NCI-H187 treated with DMSO at 0.1 percent for 48 hours (cell line): Measurements from ENCODE around the gene PGAP1.
A peak's percentile ranks its signal among the peaks of the same experiment; 100 is the strongest.

Source experiments
- DNase-seq: peaks from one replicate; lab custom pipeline; 2025; lab: John Stamatoyannopoulos, UW

The PGAP1 gene

GRCh38 chr2:196926562-196927375 lies at the start of gene PGAP1:
Gene PGAP1 (minus strand): TSS chr2:196926707. CDS start chr2:196926616, 91 bp downstream.
- DNase-seq = peak; percentile 41

- DNase-seq = no peak
Observed at GRCh38 chr2:196974970-196975369, 48.5 kb upstream of the PGAP1 start.

GRCh38 chr2:196971574-196972279 lies 45.2 kb upstream of the PGAP1 start:
- no peak for DNase-seq

GRCh38 chr2:196970099-196970498 lies 43.6 kb upstream of the PGAP1 start:
- no peak for DNase-seq

- DNase-seq = no peak
Observed at GRCh38 chr2:196968516-196968915, 42.0 kb upstream of the PGAP1 start.

GRCh38 chr2:196967775-196968174 lies 41.3 kb upstream of the PGAP1 start:
- no peak for DNase-seq

GRCh38 chr2:196967116-196967515 lies 40.6 kb upstream of the PGAP1 start:
- no peak for DNase-seq

- no peak for DNase-seq
Observed at GRCh38 chr2:196966061-196966460, 39.6 kb upstream of the PGAP1 start.

GRCh38 chr2:196965651-196966050 lies 39.1 kb upstream of the PGAP1 start:
- no peak for DNase-seq

- no peak for DNase-seq
Observed at GRCh38 chr2:196963961-196964360, 37.5 kb upstream of the PGAP1 start.

GRCh38 chr2:196963043-196963442 lies 36.5 kb upstream of the PGAP1 start:
- DNase-seq = no peak

GRCh38 chr2:196962325-196962724 lies 35.8 kb upstream of the PGAP1 start:
- DNase-seq = no peak

GRCh38 chr2:196961889-196962288 lies 35.4 kb upstream of the PGAP1 start:
- DNase-seq = no peak

GRCh38 chr2:196959734-196960338 lies 33.3 kb upstream of the PGAP1 start:
- DNase-seq = no peak

- no peak for DNase-seq
Observed at GRCh38 chr2:196959281-196959680, 32.8 kb upstream of the PGAP1 start.

- no peak for DNase-seq
Observed at GRCh38 chr2:196957881-196958525, 31.5 kb upstream of the PGAP1 start.

- no peak for DNase-seq
Observed at GRCh38 chr2:196957442-196957841, 30.9 kb upstream of the PGAP1 start.

- DNase-seq = no peak
Observed at GRCh38 chr2:196956069-196956468, 29.6 kb upstream of the PGAP1 start.

- DNase-seq = no peak
Observed at GRCh38 chr2:196955036-196955435, 28.5 kb upstream of the PGAP1 start.

- DNase-seq = no peak
Observed at GRCh38 chr2:196954001-196954400, 27.5 kb upstream of the PGAP1 start.

GRCh38 chr2:196952936-196953335 lies 26.4 kb upstream of the PGAP1 start:
- no peak for DNase-seq

GRCh38 chr2:196951973-196952372 lies 25.5 kb upstream of the PGAP1 start:
- DNase-seq = no peak
